ENCODE results near the gene TMEM225B.

DNA sequence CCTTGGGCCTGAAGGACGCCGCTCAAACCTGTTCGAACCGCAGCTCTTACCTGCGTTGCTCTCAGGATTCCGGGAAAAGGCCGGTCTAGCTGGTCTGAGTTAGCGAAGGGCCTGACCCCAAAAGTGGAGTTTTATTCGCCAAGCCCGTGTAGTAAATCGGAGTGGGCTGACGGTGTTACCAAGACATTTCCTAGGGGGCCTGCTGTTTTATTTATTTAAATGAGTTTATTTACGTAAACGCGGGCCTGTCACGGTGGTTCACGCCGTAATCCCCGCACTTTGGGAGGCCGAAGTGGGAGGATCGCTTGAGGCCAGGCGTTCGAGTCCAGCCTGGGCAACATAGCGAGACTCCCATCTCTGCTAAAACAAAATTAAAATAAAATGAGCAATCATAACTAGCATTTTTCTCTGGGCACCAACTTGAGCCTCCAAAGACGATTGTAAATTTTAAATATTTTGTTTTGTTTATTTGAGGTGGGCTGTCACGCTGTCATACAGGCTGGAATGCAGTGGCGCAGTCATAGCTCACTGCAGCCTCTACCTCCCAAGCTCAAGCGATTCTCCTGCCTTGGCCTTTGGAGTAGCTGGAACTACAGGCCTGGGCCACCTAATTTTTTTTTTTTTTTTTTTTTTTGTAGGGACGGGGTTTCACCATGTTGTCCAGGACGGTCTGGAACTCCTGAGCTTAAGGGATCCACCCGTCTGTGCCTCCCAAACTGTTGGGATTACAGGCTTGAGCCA, 38.7 kb upstream of the TMEM225B start:
- TF ChIP-seq GATA2 (IDR thresholded peaks at IDR 0.05; ENCODE audit: low read depth, low read length) (no peak), GATA3 (IDR thresholded peaks at IDR 0.05; ENCODE audit: low read depth, low read length) (no peak)
